Mucosa of descending colon (tissue), 3 donors: ENCODE measurements around the gene EXOC3L1. TPM values are rescaled to one million over a fixed set of nuclear protein-coding genes. Genes with fewer than 3 reads are reported as not detected.

Experiments
- ATAC-seq: fragments of 200-7000 bp; cut with Tn5 transposase; one replicate; pipeline ENCODE4 v1.9.1; 2020; ENCODE audit warnings: mild to moderate bottlenecking, moderate library complexity
- DNase-seq, 3 donors: peaks; one replicate each; pipeline ENCODE4 v3.0.0-alpha.2; 2020
- H3K36me3 ChIP-seq: fragments of 200-600 bp; one replicate; pipeline ENCODE4 v1.8.0; 2021; ENCODE audit warnings: low read depth, mild to moderate bottlenecking
- H3K4me1 ChIP-seq: fragments of 200-600 bp; one replicate; pipeline ENCODE4 v1.8.0; 2021; ENCODE audit warnings: low read depth, mild to moderate bottlenecking
- H3K4me3 ChIP-seq: fragments of 200-600 bp; one replicate; pipeline ENCODE4 v1.8.0; 2021; ENCODE audit warnings: mild to moderate bottlenecking
- H3K9me3 ChIP-seq: fragments of 200-600 bp; one replicate; pipeline ENCODE4 v1.8.0; 2021; ENCODE audit warnings: mild to moderate bottlenecking
- CTCF ChIP-seq: fragments of 200-600 bp; IDR thresholded peaks from one replicate; pipeline ENCODE4 v1.8.0; 2022; ENCODE audit warnings: antibody characterized with exemption, mild to moderate bottlenecking
- intact Hi-C, 2 donors: fragments of 100-400 bp; cut with DNase I in 1 of 2; cut with micrococcal nuclease in 1 of 2; formaldehyde crosslinking; loops; one replicate each; pipeline versions ENCODE4 v1.11.0 to v1.11.1; 2022; cut with DNase I, micrococcal nuclease
- total RNA-seq, 3 donors: library from RNA; stranded (reverse); fragmentation: NEBNext Ultra II Directional in 2 of 3; extraction: Animal tissue kit (Norgen Biotek cat#: 25700) in 2 of 3; gene quantifications; one replicate each; pipeline versions ENCODE4 v1.2.1 to v1.2.4, GENCODE V29; 2021 to 2023
- donor health status: DM: no; HTN: no; CAD: no; lungs with moderate emphysema.
- donor health status: DM: no; HTN: no; CAD: no.
- donor health status: DM: no; HTN: yes; CAD: no.

Gene EXOC3L1
- total RNA-seq, 3 donors from 2014 or later = 2.6 to 6.8 (median 2.7) TPM

- TF ChIP-seq CTCF = no peak
- Histone ChIP-seq H3K9me3 (no peaks in the 10 kb centered on the region), H3K4me1 (peaks cover 9% of the 10 kb centered on the region), H3K36me3 (peaks cover 8% of the 10 kb centered on the region), H3K4me3 (no peak overlapping the region)
- DNase-seq (peak in 2 of 3 donors; percentile 18 to 34), ATAC-seq (no peak)
- intact Hi-C loops = no loop called here
These were observed 46.1 kb upstream of the EXOC3L1 start for GRCh38 chr16:67235816-67236562.

- H3K4me1 ChIP-seq = no peaks in the 10 kb centered on the region
- DNase-seq = peak in 2 of 3 donors; percentile 23 to 45
- H3K9me3 ChIP-seq = no peaks in the 10 kb centered on the region
- no peak overlapping the region for H3K4me3 ChIP-seq
- intact Hi-C loops = no loop called here
- H3K36me3 ChIP-seq = peaks cover 8% of the 10 kb centered on the region
- ATAC-seq = no peak
- TF ChIP-seq CTCF = no peak
These were observed 44.3 kb upstream of the EXOC3L1 start for GRCh38 chr16:67234180-67234597.

- peak in 2 of 3 donors; percentile 24 to 41 for DNase-seq
- TF ChIP-seq CTCF = no peak
- ATAC-seq = no peak
- intact Hi-C loops = no loop called here
- Histone ChIP-seq H3K4me1 (no peaks in the 10 kb centered on the region), H3K4me3 (no peak overlapping the region), H3K9me3 (no peaks in the 10 kb centered on the region), H3K36me3 (peaks cover 8% of the 10 kb centered on the region)
These were observed 43.7 kb upstream of the EXOC3L1 start for GRCh38 chr16:67233596-67233995.

- DNase-seq = peak in 2 of 3 donors; percentile 17 to 42
- ATAC-seq = no peak
- Histone ChIP-seq H3K36me3 (peaks cover 4% of the 10 kb centered on the region), H3K9me3 (no peaks in the 10 kb centered on the region), H3K4me3 (no peak overlapping the region), H3K4me1 (peaks cover 8% of the 10 kb centered on the region)
- intact Hi-C loops = no loop called here
- no peak for TF ChIP-seq CTCF
These were observed 41.1 kb upstream of the EXOC3L1 start for GRCh38 chr16:67230809-67231660.

- intact Hi-C loops = no loop called here
- no peak for TF ChIP-seq CTCF
- peaks cover 8% of the 10 kb centered on the region for H3K4me1 ChIP-seq
- peaks cover 4% of the 10 kb centered on the region for H3K36me3 ChIP-seq
- no peak for ATAC-seq
- no peak overlapping the region for H3K4me3 ChIP-seq
- no peaks in the 10 kb centered on the region for H3K9me3 ChIP-seq
- DNase-seq = peak in 2 of 3 donors; percentile 34 to 51
These were observed 40.2 kb upstream of the EXOC3L1 start for GRCh38 chr16:67229906-67230808.
